Activated CD4-positive, alpha-beta memory T cell treated with anti-CD3 and anti-CD28 coated beads, Interleukin-2, amount 10 ng/mL, durations not matched to agents 7 days and 5 days (primary cell): ENCODE measurements around the gene MRAP. TPM values are rescaled to one million over a fixed set of nuclear protein-coding genes. Genes with fewer than 3 reads are reported as not detected.

Experiments used
- total RNA-seq, 2 experiments: library from RNA; stranded (reverse); gene quantifications; one replicate each; pipeline ENCODE4 v1.2.3, GENCODE V29; 2021

Gene MRAP
- total RNA-seq, 2 experiments from 2014 or later, result not detected

Other genes starting within 250 kb of the MRAP start
- gene MIS18A, start 19.8 kb upstream of the MRAP start, total RNA-seq, result 10 to 100 TPM; 19.7 to 20.3 TPM
- 1 to 10 TPM; 9.1 TPM for gene URB1, start 94.2 kb downstream of the MRAP start, total RNA-seq
- gene EVA1C, start 113.9 kb downstream of the MRAP start, total RNA-seq, result 1 to 10 TPM; 5.0 to 6.3 TPM